K562 (cell line): Measurements from ENCODE around the gene ZXDB. TPM values are rescaled to one million over a fixed set of nuclear protein-coding genes. Genes with fewer than 3 reads are reported as not detected.
A peak's percentile ranks its signal among the peaks of the same experiment; 100 is the strongest.

Source experiments
- ATAC-seq: fragments of 200-7000 bp; cut with Tn5 transposase; 3 replicates; pipeline ENCODE4 v1.9.1; 2020; ENCODE audit warnings: moderate library complexity
- BruUV-seq: library from RNA; stranded (reverse); fragments of 400-500 nt; replicated peaks from 2 replicates; lab custom pipeline; 2021; lab: Mats Ljungman, UMichigan
- CTCF ChIA-PET: fragments of 300-600 bp; formaldehyde crosslinking; extraction: SDS; loops from one replicate; lab custom pipeline; 2021; ENCODE audit warnings: low intra/inter-chr PET ratio; lab: Yijun Ruan, JAX
- POLR2A ChIA-PET: fragments of 300-600, 350-650 bp; sonication (Branson Sonifier 250); formaldehyde crosslinking; extraction: SDS; loops from one replicate; lab custom pipeline; 2021; ENCODE audit warnings: antibody characterized with exemption, inconsistent platforms; lab: Yijun Ruan, JAX
- DNase-seq, 4 experiments: peaks; one replicate each; pipeline versions ENCODE4 v3.0.0 to v3.0.0-alpha.2; 2011 to 2018; ENCODE audit warnings: low spot score in 3 of 4, mixed read lengths in 3 of 4; ENCODE audit errors: extremely low read depth in 1 of 4
- FAIRE-seq: peaks from 2 replicates; lab custom pipeline; 2011; peaks lifted over from hg19 to GRCh38; lab: Jason Lieb, UNC
- H2AFZ ChIP-seq: 2 replicates; pipeline ENCODE4 v1.6.0; 2011; ENCODE audit warnings: low read depth, low read length, control low read depth, inconsistent platforms
- H3K27ac ChIP-seq: fragments of 200-600 bp; 3 replicates; pipeline ENCODE4 v1.8.0; 2011; ENCODE audit warnings: low read depth, mild to moderate bottlenecking, control low read depth, inconsistent platforms, low read length, moderate library complexity, mixed read lengths; ENCODE audit errors: extremely low read depth
- H3K27me3 ChIP-seq, 2 experiments: fragments of 300-600 bp in 1 of 2; 2 replicates in 1 of 2; 3 replicates in 1 of 2; pipeline versions ENCODE4 v1.6.0 to v1.8.0; 2011; ENCODE audit warnings: inconsistent platforms in 2 of 2, low read length in 2 of 2, mild to moderate bottlenecking in 1 of 2, mixed read lengths in 1 of 2, moderate library complexity in 1 of 2; ENCODE audit not compliant: control insufficient read depth in 2 of 2, insufficient read depth in 2 of 2
- H3K36me3 ChIP-seq: fragments of 300-600 bp; 3 replicates; pipeline ENCODE4 v1.8.0; 2011; ENCODE audit warnings: mild to moderate bottlenecking, low read length, inconsistent platforms; ENCODE audit not compliant: control insufficient read depth, insufficient read depth
- H3K4me1 ChIP-seq, 2 experiments: fragments of 200-600 bp in 1 of 2; replicated peaks in 1 of 2; 2 replicates in 1 of 2; 3 replicates in 1 of 2; pipeline versions ENCODE4 v1.5.1 to v1.8.0; 2011; ENCODE audit warnings: inconsistent platforms in 2 of 2, low read length in 2 of 2, mild to moderate bottlenecking in 1 of 2, mixed read lengths in 1 of 2, moderate library complexity in 1 of 2; ENCODE audit not compliant: control insufficient read depth in 2 of 2, insufficient read depth in 2 of 2
- H3K4me2 ChIP-seq: 2 replicates; pipeline ENCODE4 v1.6.1; 2011; ENCODE audit warnings: low read length, control low read depth, inconsistent platforms, mixed read lengths; ENCODE audit not compliant: insufficient read depth
- H3K4me3 ChIP-seq: fragments of 200-600 bp; sonication (generic), shearing (Covaris generic); 2 replicates; pipeline ENCODE4 v1.5.1; 2016; ENCODE audit warnings: control low read depth, inconsistent platforms
- H3K79me2 ChIP-seq: fragments of 200-600 bp; 3 replicates; pipeline ENCODE4 v1.8.0; 2011; ENCODE audit warnings: low read length, inconsistent platforms; ENCODE audit not compliant: control insufficient read depth, insufficient read depth
- H3K9ac ChIP-seq, 2 experiments: 2 replicates each; pipeline versions ENCODE4 v1.6.0 to v1.6.1; 2011; ENCODE audit warnings: low read depth in 2 of 2, low read length in 2 of 2, control low read depth in 1 of 2, inconsistent platforms in 1 of 2, mild to moderate bottlenecking in 1 of 2, mixed read lengths in 1 of 2; ENCODE audit not compliant: insufficient read depth in 1 of 2
- H3K9me1 ChIP-seq: one replicate; pipeline ENCODE4 v1.6.0; 2011; ENCODE audit warnings: inconsistent platforms, mild to moderate bottlenecking, low read length, moderate library complexity; ENCODE audit not compliant: control insufficient read depth, insufficient read depth
- H3K9me3 ChIP-seq: replicated peaks from 2 replicates; pipeline ENCODE4 v1.5.1; 2011; ENCODE audit warnings: low read depth, low read length, inconsistent platforms; ENCODE audit not compliant: control insufficient read depth, insufficient read depth
- H4K20me1 ChIP-seq: replicated peaks from 2 replicates; pipeline ENCODE4 v1.6.1; 2011; ENCODE audit warnings: low read length, inconsistent platforms, mixed read lengths; ENCODE audit not compliant: control insufficient read depth, insufficient read depth
- COPS2 ChIP-seq: fragments of 450-650 bp; conservative IDR thresholded peaks from 2 replicates; pipeline ENCODE4 v1.6.1; 2016; ENCODE audit warnings: mild to moderate bottlenecking, moderate library complexity
- E2F4 ChIP-seq: sonication (generic); formaldehyde crosslinking; IDR thresholded peaks from 2 replicates; pipeline ENCODE4 v1.8.0; 2022; ENCODE audit warnings: mild to moderate bottlenecking, low read depth, missing genetic modification reagents
- IFI16 ChIP-seq: fragments of 250-450 bp; sonication (Bioruptor Pico); IDR thresholded peaks from 2 replicates; pipeline ENCODE4 v2.1.2; 2022; ENCODE audit warnings: mild to moderate bottlenecking, inconsistent platforms
- MAX ChIP-seq: sonication (generic); formaldehyde crosslinking; IDR thresholded peaks from 2 replicates; pipeline ENCODE4 v1.9.0; 2022; ENCODE audit warnings: mild to moderate bottlenecking, missing genetic modification reagents
- POLR3G ChIP-seq: IDR thresholded peaks from 2 replicates; pipeline ENCODE4 v1.6.1; 2011; ENCODE audit not compliant: insufficient read length, insufficient replicate concordance; ENCODE audit errors: extremely low read depth
- STAT5A ChIP-seq: IDR thresholded peaks from 2 replicates; pipeline ENCODE4 v1.6.1; 2012; ENCODE audit warnings: low read length, inconsistent platforms, borderline replicate concordance
- ZBTB34 ChIP-seq: fragments of 250-450 bp; sonication (Bioruptor Pico); IDR thresholded peaks from 2 replicates; pipeline ENCODE4 v1.8.0; 2021; ENCODE audit warnings: mild to moderate bottlenecking, moderate library complexity
- ZNF57 ChIP-seq: fragments of 450-650 bp; formaldehyde crosslinking; IDR thresholded peaks from 2 replicates; pipeline ENCODE4 v1.4.0; 2020; ENCODE audit warnings: mild to moderate bottlenecking, moderate library complexity
- WGBS: fragments of 100-300 bp; shearing (Covaris generic); methylation state at CpG from one replicate; pipeline ENCODE4 v1.1.6; 2016; ENCODE audit warnings: low coverage, mixed read lengths; ENCODE audit not compliant: insufficient coverage; ENCODE audit errors: missing lambda C conversion rate; 5-methylcytosine and 5-hydroxymethylcytosine counted together
- in situ Hi-C: fragments of 300-500 bp; cut with MboI; formaldehyde crosslinking; loops from 4 replicates; pipeline ENCODE4 v1.15.0; 2018; ENCODE audit warnings: inconsistent platforms, mixed read lengths
- intact Hi-C: fragments of 100-400 bp; cut with micrococcal nuclease; formaldehyde crosslinking; loops from 2 replicates; pipeline ENCODE4 v1.14.2; 2022
- polyA plus RNA-seq, 8 experiments: library from polyadenylated mRNA; depleted of rRNA in 4 of 8; stranded (reverse) in 5 of 8; unstranded in 3 of 8; fragments of >200 nt; fragmentation: Nextera tagmentation in 2 of 8; fragmentation: Illumina TruSeq in 1 of 8; extraction: Ambion mirVana in 2 of 8; extraction: Trizol in 1 of 8; gene quantifications; 2 replicates each; pipeline versions ENCODE4 v1.2.1 to v1.2.3, GENCODE V29; 2011 to 2014; ENCODE audit warnings: inconsistent platforms in 1 of 8, missing spikeins in 1 of 8
- total RNA-seq, 7 experiments: library from RNA; depleted of rRNA in 6 of 7; stranded (reverse); fragments of >200 nt in 6 of 7; fragmentation: Illumina TruSeq in 2 of 7; extraction: Trizol in 2 of 7; gene quantifications; 2 replicates each; pipeline versions ENCODE4 v1.2.1 to v1.2.3, GENCODE V29; 2011 to 2021; ENCODE audit warnings: low replicate concordance in 1 of 7

Gene ZXDB
- total and polyA plus RNA-seq, 9 of the 15 experiments (the other 6 are each of a cell fraction or from before 2014, with no cell fraction given) = 0.43 to 2.6 (median 2.0) TPM

GRCh38 chrX:57596109-57596508 lies 4.3 kb downstream of the ZXDB start:
- Histone ChIP-seq H3K27me3 (no peaks in the 10 kb centered on the region), H3K79me2 (peaks cover 17% of the 10 kb centered on the region), H3K27ac (no peak overlapping the region), H3K4me3 (no peak overlapping the region), H3K9me1 (no peaks in the 10 kb centered on the region), H3K4me1 (peaks cover 2 to 9% of the 10 kb centered on the region in 2 experiments; a peak in 2 of 5 replicates), H3K9me3 (no peaks in the 10 kb centered on the region), H3K9ac (no peak overlapping the region; a peak in 1 of 4 replicates), H3K4me2 (0 out of 2 replicates have a peak overlapping the region, but pooled peaks have one; percentile 8), H3K36me3 (no peaks in the 10 kb centered on the region), H4K20me1 (no peaks in the 10 kb centered on the region), H2AFZ (no peak overlapping the region)
- ChIA-PET POLR2A (no interaction called here), CTCF (no interaction called here)
- TF ChIP-seq STAT5A = no peak
- no peak for TF ChIP-seq MAX (CRISPR knock-in tag)
- no peak for TF ChIP-seq ZBTB34 (CRISPR knock-in tag)
- no peak for TF ChIP-seq COPS2
- no peak for TF ChIP-seq POLR3G
- TF ChIP-seq IFI16 (CRISPR knock-in tag) = no peak
- TF ChIP-seq E2F4 (CRISPR knock-in tag) = no peak
- TF ChIP-seq ZNF57 (CRISPR knock-in tag) = no peak
- 10% methylated on average over 3 of the region's 3 CpGs for WGBS
- DNase-seq = peak in 1 of 4 experiments; percentile 11
- no peak for FAIRE-seq
- no TSS peak for BruUV-seq
- intact Hi-C loops = loop anchor here (5.0 kb wide), 1 partner anchor 439 kb away; no protein-coding TSS in a partner anchor
- in situ Hi-C loops = no loop called here
- no peak for ATAC-seq
